Activated CD4-positive, alpha-beta T cell treated with anti-CD3 and anti-CD28 coated beads, Interleukin-2, amount 10 ng/mL, durations not matched to agents 7 days and 5 days (primary cell): ENCODE measurements around the gene MTHFR. TPM values are rescaled to one million over a fixed set of nuclear protein-coding genes. Genes with fewer than 3 reads are reported as not detected.

ENCODE experiments used
- CTCF ChIA-PET: fragments of 350-600 bp; sonication (Branson Sonifier 250); formaldehyde crosslinking; loops from one replicate; lab custom pipeline; 2021; ENCODE audit warnings: antibody characterized with exemption; lab: Charles Lee
- POLR2A ChIA-PET: fragments of 350-600 bp; sonication (Branson Sonifier 250); formaldehyde crosslinking; loops from one replicate; lab custom pipeline; 2021; ENCODE audit warnings: antibody characterized with exemption; lab: Charles Lee
- DNase-seq: peaks from one replicate; pipeline ENCODE4 v3.0.0-alpha.2; 2020
- H3K27ac Mint-ChIP-seq: one replicate; pipeline ENCODE4 v1.8.0; 2021; ENCODE audit warnings: mild to moderate bottlenecking, moderate library complexity, mixed read lengths
- H3K27me3 Mint-ChIP-seq: one replicate; pipeline ENCODE4 v1.8.0; 2021; ENCODE audit warnings: mixed read lengths
- H3K36me3 Mint-ChIP-seq: one replicate; pipeline ENCODE4 v1.8.0; 2021; ENCODE audit warnings: low read depth, mixed read lengths
- H3K4me1 Mint-ChIP-seq: one replicate; pipeline ENCODE4 v1.8.0; 2021; ENCODE audit warnings: mixed read lengths
- H3K4me3 Mint-ChIP-seq: one replicate; pipeline ENCODE4 v1.8.0; 2021; ENCODE audit warnings: mild to moderate bottlenecking, moderate library complexity, mixed read lengths
- H3K9me3 Mint-ChIP-seq: one replicate; pipeline ENCODE4 v1.8.0; 2021; ENCODE audit warnings: mixed read lengths
- total RNA-seq, 2 experiments: library from RNA; stranded (reverse); gene quantifications; one replicate each; pipeline ENCODE4 v1.2.3, GENCODE V29; 2021

Gene MTHFR
- total RNA-seq, 2 experiments from 2014 or later = 23.8 to 29.0 TPM

DNA sequence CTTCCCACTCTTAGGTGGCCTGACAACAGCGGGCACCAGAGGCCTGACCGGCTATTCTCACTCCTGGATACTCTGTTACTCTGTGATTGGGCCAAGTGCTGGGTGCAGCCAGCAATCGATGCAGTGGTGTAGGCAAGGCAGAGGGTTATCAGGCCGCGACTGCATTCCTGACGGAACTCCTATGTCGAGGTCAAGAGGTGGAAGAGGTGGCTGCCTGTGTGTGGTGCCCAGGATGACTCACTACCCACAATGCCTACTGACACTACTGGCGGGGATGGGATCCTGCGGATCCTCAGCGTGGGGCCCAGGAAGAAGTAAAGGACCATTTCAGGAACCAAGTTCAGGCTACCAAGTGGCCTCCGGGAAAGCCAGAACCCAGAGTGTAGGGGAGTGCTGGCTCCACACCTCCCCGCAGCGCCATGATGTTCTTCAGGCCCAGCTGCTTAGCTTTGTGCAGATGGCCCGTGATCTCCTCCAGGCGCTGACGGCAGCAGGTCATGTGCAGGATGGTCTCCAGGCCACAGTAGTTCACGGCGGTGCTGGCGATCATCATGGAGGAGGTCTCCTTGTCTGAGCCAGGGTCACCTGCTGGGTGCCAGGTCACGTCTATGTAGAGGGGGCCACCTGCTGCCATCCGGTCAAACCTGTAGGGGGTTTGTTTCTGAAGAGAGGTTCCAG, 4.9 kb downstream of the MTHFR start:
- Mint-ChIP-seq H3K36me3 (peaks cover 24% of the 10 kb centered on the region), H3K9me3 (no peaks in the 10 kb centered on the region), H3K27me3 (no peaks in the 10 kb centered on the region), H3K4me3 (no peak overlapping the region), H3K27ac (no peak overlapping the region), H3K4me1 (peaks cover 39% of the 10 kb centered on the region)
- ChIA-PET POLR2A (no interaction called here), CTCF (interaction anchor here (1.2 kb wide), 1 partner anchor 8 kb away, joined by 4 read pairs; no protein-coding TSS in a partner anchor)
- no peak for DNase-seq

DNA sequence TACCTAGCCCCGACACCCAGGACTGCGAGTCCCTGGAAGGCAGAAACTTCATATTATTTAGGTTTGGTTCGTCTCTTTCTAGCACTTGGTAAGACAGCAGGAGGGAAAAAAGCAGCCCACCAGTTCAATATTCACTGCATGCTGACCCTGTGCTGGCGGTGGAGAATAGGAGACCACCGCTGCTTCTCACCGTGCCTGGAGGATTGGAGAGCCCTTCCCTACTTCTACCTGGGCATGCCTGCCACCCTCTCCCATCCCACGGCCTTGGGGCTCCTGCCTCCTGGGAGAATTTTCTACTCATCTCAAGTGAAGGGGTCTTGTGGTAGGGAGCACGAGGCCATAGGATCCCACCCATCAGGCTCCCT, 5.4 kb downstream of the MTHFR start:
- POLR2A ChIA-PET = no interaction called here
- Mint-ChIP-seq H3K4me1 (peaks cover 39% of the 10 kb centered on the region), H3K36me3 (peaks cover 25% of the 10 kb centered on the region), H3K4me3 (no peak overlapping the region), H3K27me3 (no peaks in the 10 kb centered on the region), H3K9me3 (no peaks in the 10 kb centered on the region), H3K27ac (no peak overlapping the region)
- CTCF ChIA-PET = no interaction called here
- DNase-seq = no peak

- H3K27me3 Mint-ChIP-seq = no peaks in the 10 kb centered on the region
- no peak overlapping the region for H3K27ac Mint-ChIP-seq
- ChIA-PET CTCF (no interaction called here), POLR2A (no interaction called here)
- H3K4me3 Mint-ChIP-seq = no peak overlapping the region
- H3K36me3 Mint-ChIP-seq = peaks cover 25% of the 10 kb centered on the region
- DNase-seq = no peak
- no peaks in the 10 kb centered on the region for H3K9me3 Mint-ChIP-seq
- H3K4me1 Mint-ChIP-seq = peaks cover 35% of the 10 kb centered on the region
Observed at GRCh38 chr1:11799896-11800295, 5.9 kb downstream of the MTHFR start.

DNA sequence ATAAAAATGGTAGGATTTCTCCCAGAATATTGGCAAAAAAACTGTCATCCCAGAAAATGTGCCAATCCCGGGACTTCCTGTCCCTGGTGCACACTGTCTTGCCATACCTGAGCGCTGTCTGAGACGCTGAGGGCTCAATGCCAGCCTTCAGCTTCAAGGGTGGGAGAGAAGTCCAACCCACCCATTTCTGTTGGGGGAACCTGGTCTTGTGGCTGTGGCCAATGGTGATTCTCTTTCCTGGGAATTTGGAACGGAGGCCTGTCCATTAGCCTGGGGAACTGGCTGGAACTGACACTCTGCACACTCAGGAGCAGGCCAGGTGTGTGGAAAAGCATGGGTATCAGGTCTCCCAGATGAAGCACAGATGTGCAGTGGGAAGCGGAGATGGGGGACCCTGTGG, 6.7 kb downstream of the MTHFR start:
- Mint-ChIP-seq H3K4me1 (peaks cover 27% of the 10 kb centered on the region), H3K27ac (no peak overlapping the region), H3K27me3 (no peaks in the 10 kb centered on the region), H3K36me3 (peaks cover 31% of the 10 kb centered on the region), H3K4me3 (no peak overlapping the region), H3K9me3 (no peaks in the 10 kb centered on the region)
- POLR2A ChIA-PET = no interaction called here
- CTCF ChIA-PET = interaction anchor here (1.4 kb wide), 2 partner anchors 14 to 761 kb away, joined by 3 to 5 read pairs; no protein-coding TSS in a partner anchor
- DNase-seq = no peak

GRCh38 chr1:11797525-11798216, 8.1 kb downstream of the MTHFR start:
- POLR2A ChIA-PET = no interaction called here
- no peak for DNase-seq
- Mint-ChIP-seq H3K4me3 (no peak overlapping the region), H3K27me3 (no peaks in the 10 kb centered on the region), H3K4me1 (peaks cover 14% of the 10 kb centered on the region), H3K9me3 (no peaks in the 10 kb centered on the region), H3K27ac (no peak overlapping the region), H3K36me3 (peaks cover 31% of the 10 kb centered on the region)
- CTCF ChIA-PET = interaction anchor here (1.1 to 1.4 kb wide), 3 partner anchors 13 to 760 kb away, joined by 3 to 5 read pairs (median 3); no protein-coding TSS in a partner anchor

- no peak overlapping the region for H3K4me3 Mint-ChIP-seq
- peaks cover 28% of the 10 kb centered on the region for H3K36me3 Mint-ChIP-seq
- no peak overlapping the region for H3K27ac Mint-ChIP-seq
- H3K4me1 Mint-ChIP-seq = peaks cover 2% of the 10 kb centered on the region
- no peak for DNase-seq
- ChIA-PET POLR2A (no interaction called here), CTCF (interaction anchor here (0.6 to 3.1 kb wide), 3 partner anchors 11 to 1888 kb away, joined by 3 to 13 read pairs (median 4); no protein-coding TSS in a partner anchor)
- no peaks in the 10 kb centered on the region for H3K9me3 Mint-ChIP-seq
- no peaks in the 10 kb centered on the region for H3K27me3 Mint-ChIP-seq
Observed at GRCh38 chr1:11796036-11796828, 9.5 kb downstream of the MTHFR start.

- Mint-ChIP-seq H3K36me3 (peaks cover 20% of the 10 kb centered on the region), H3K27me3 (no peaks in the 10 kb centered on the region), H3K4me1 (no peaks in the 10 kb centered on the region), H3K4me3 (no peak overlapping the region), H3K27ac (no peak overlapping the region), H3K9me3 (no peaks in the 10 kb centered on the region)
- POLR2A ChIA-PET = no interaction called here
- no peak for DNase-seq
- CTCF ChIA-PET = interaction anchor here (0.6 to 3.1 kb wide), 3 partner anchors 10 to 1927 kb away, joined by 3 to 13 read pairs (median 4); no protein-coding TSS in a partner anchor
Observed at GRCh38 chr1:11795238-11795890, 10.4 kb downstream of the MTHFR start.

GRCh38 chr1:11794446-11795237, 11.1 kb downstream of the MTHFR start:
- peaks cover 16% of the 10 kb centered on the region for H3K36me3 Mint-ChIP-seq
- ChIA-PET CTCF (interaction anchor here (0.6 to 3.1 kb wide), 2 partner anchors 9 to 1927 kb away, joined by 3 to 13 read pairs; no protein-coding TSS in a partner anchor), POLR2A (no interaction called here)
- no peaks in the 10 kb centered on the region for H3K27me3 Mint-ChIP-seq
- H3K9me3 Mint-ChIP-seq = no peaks in the 10 kb centered on the region
- DNase-seq = no peak
- no peak overlapping the region for H3K4me3 Mint-ChIP-seq
- H3K27ac Mint-ChIP-seq = no peak overlapping the region
- no peaks in the 10 kb centered on the region for H3K4me1 Mint-ChIP-seq

GRCh38 chr1:11793819-11794218, 11.9 kb downstream of the MTHFR start:
- Mint-ChIP-seq H3K27me3 (no peaks in the 10 kb centered on the region), H3K4me3 (no peak overlapping the region), H3K9me3 (no peaks in the 10 kb centered on the region), H3K4me1 (no peaks in the 10 kb centered on the region), H3K27ac (no peak overlapping the region), H3K36me3 (peaks cover 16% of the 10 kb centered on the region)
- DNase-seq = no peak
- ChIA-PET CTCF (interaction anchor here (0.6 to 3.1 kb wide), 2 partner anchors 8 to 587 kb away, joined by 4 to 13 read pairs; no protein-coding TSS in a partner anchor), POLR2A (no interaction called here)

DNA sequence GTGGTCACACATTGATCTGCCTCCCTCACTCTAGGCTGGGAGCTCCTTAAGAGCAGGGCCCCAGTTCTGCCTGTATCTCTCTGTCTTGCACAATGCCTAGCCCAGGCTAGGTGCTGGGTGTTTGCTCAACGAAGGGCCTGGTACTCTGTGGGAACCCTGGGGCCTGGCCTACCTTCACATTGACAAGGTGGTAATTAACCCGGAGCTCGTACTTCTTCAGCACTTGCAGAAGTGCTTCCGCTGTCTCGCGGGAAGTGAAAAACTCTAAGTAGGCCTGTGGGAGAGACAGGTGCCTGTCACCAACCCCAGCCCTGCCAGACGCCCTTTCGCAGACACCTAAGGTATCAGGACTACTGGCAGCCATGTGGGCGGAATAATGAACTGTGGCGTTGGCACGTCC, 13.7 kb downstream of the MTHFR start:
- CTCF ChIA-PET = interaction anchor here (1.4 kb wide), 1 partner anchor 9 kb away, joined by 4 read pairs; no protein-coding TSS in a partner anchor
- Mint-ChIP-seq H3K4me3 (no peak overlapping the region), H3K4me1 (no peaks in the 10 kb centered on the region), H3K9me3 (no peaks in the 10 kb centered on the region), H3K27me3 (no peaks in the 10 kb centered on the region), H3K36me3 (peaks cover 16% of the 10 kb centered on the region), H3K27ac (no peak overlapping the region)
- DNase-seq = no peak
- POLR2A ChIA-PET = no interaction called here

DNA sequence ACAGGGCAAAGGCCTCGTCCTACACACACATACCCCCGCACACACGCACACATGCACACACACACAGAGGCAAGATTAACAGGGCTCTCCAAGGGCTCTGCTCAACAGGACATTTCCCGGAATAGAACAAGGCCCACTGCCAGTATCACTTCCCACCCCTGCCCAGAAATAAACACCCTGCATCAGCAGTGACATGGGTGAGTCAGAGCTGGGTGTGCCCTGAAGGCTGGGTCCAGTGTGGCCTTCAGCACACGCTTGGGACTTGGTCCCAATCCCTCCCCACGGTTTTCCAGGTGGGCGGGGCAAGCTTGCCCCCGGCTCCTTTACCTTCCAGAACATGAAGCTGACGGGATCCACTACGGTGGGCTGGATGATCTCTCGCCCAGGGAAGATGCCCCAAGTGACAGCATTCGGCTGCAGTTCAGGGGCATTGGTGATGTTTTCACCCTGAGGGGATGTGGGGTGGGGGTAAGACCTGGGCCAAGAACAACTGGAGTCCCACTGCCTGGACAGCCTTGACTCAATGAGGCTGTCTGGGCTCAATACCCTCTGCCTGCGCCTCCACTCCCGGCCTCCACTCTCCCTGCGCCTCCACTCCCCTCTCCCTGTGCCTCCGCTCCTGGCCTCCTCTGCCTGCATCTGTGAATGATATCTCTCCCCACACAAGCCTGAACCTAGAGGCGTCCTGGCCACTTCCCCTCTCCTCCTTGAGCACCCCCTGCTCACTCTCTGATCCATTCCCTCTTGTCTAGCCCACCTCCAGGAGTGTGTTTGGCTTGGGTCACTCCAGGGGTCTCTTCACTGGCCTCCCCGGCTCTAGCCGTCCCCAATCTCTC, 14.7 kb downstream of the MTHFR start:
- ChIA-PET POLR2A (no interaction called here), CTCF (no interaction called here)
- no peak overlapping the region for H3K4me3 Mint-ChIP-seq
- no peak overlapping the region for H3K27ac Mint-ChIP-seq
- peaks cover under 1% of the 10 kb centered on the region for H3K4me1 Mint-ChIP-seq
- DNase-seq = no peak
- peaks cover 12% of the 10 kb centered on the region for H3K36me3 Mint-ChIP-seq
- H3K9me3 Mint-ChIP-seq = no peaks in the 10 kb centered on the region
- H3K27me3 Mint-ChIP-seq = no peaks in the 10 kb centered on the region
